ENCODE measurements around the gene ASMTL.

Gene ASMTL

GRCh38 chrX:1488141-1488540, 35.4 kb upstream of the ASMTL start:
- H3K9me3 ChIP-seq: no peaks in the 10 kb centered on the region
- H3K4me3 ChIP-seq (ENCODE audit: low read depth in 1 of 2, low read length in 1 of 2): no peak overlapping the region
- TF ChIP-seq CTCF (IDR thresholded peaks at IDR 0.05): no peak
- peaks cover 17% of the 10 kb centered on the region for H3K36me3 ChIP-seq
- no peak overlapping the region for H3K27ac ChIP-seq
- H3K27me3 ChIP-seq: no peaks in the 10 kb centered on the region
- peaks cover 21 to 24% of the 10 kb centered on the region in 2 experiments for H3K4me1 ChIP-seq (ENCODE audit: control insufficient read depth in 1 of 2, insufficient read depth in 1 of 2, low read depth in 1 of 2, low read length in 1 of 2)

GRCh38 chrX:1487401-1487800, 34.7 kb upstream of the ASMTL start:
- Histone ChIP-seq H3K4me3 (ENCODE audit: low read depth in 1 of 2, low read length in 1 of 2) (no peak overlapping the region), H3K9me3 (no peaks in the 10 kb centered on the region), H3K27ac (no peak overlapping the region), H3K36me3 (peaks cover 17% of the 10 kb centered on the region), H3K27me3 (no peaks in the 10 kb centered on the region), H3K4me1 (ENCODE audit: control insufficient read depth in 1 of 2, insufficient read depth in 1 of 2, low read depth in 1 of 2, low read length in 1 of 2) (peaks cover 25 to 27% of the 10 kb centered on the region in 2 experiments)
- TF ChIP-seq CTCF (IDR thresholded peaks at IDR 0.05): no peak

GRCh38 chrX:1486749-1487361, 34.1 kb upstream of the ASMTL start:
- H3K27me3 ChIP-seq: no peaks in the 10 kb centered on the region
- H3K36me3 ChIP-seq: peaks cover 15% of the 10 kb centered on the region
- no peak overlapping the region for H3K4me3 ChIP-seq (ENCODE audit: low read depth in 1 of 2, low read length in 1 of 2)
- no peaks in the 10 kb centered on the region for H3K9me3 ChIP-seq
- H3K4me1 ChIP-seq (ENCODE audit: control insufficient read depth in 1 of 2, insufficient read depth in 1 of 2, low read depth in 1 of 2, low read length in 1 of 2): peaks cover 30 to 33% of the 10 kb centered on the region in 2 experiments
- H3K27ac ChIP-seq: peak overlapping the region; percentile 54
- TF ChIP-seq CTCF (IDR thresholded peaks at IDR 0.05): no peak

GRCh38 chrX:1486177-1486576, 33.5 kb upstream of the ASMTL start:
- TF ChIP-seq CTCF (IDR thresholded peaks at IDR 0.05): no peak
- Histone ChIP-seq H3K27me3 (no peaks in the 10 kb centered on the region), H3K36me3 (peaks cover 13% of the 10 kb centered on the region), H3K4me3 (ENCODE audit: low read depth in 1 of 2, low read length in 1 of 2) (no peak overlapping the region), H3K27ac (peak overlapping the region; percentile 54), H3K4me1 (ENCODE audit: control insufficient read depth in 1 of 2, insufficient read depth in 1 of 2, low read depth in 1 of 2, low read length in 1 of 2) (peaks cover 37 to 39% of the 10 kb centered on the region in 2 experiments), H3K9me3 (no peaks in the 10 kb centered on the region)

GRCh38 chrX:1485033-1485432, 32.3 kb upstream of the ASMTL start:
- peak overlapping the region; percentile 83 for H3K27ac ChIP-seq
- no peak for TF ChIP-seq CTCF (IDR thresholded peaks at IDR 0.05)
- H3K9me3 ChIP-seq: no peaks in the 10 kb centered on the region
- no peak overlapping the region for H3K4me3 ChIP-seq (ENCODE audit: low read depth in 1 of 2, low read length in 1 of 2)
- H3K4me1 ChIP-seq (ENCODE audit: control insufficient read depth in 1 of 2, insufficient read depth in 1 of 2, low read depth in 1 of 2, low read length in 1 of 2): peaks cover 42 to 44% of the 10 kb centered on the region in 2 experiments
- no peaks in the 10 kb centered on the region for H3K27me3 ChIP-seq
- peaks cover 13% of the 10 kb centered on the region for H3K36me3 ChIP-seq
